HS-27A (cell line): ENCODE results near the gene DCAF7.

ENCODE experiments used
- DNase-seq: peaks from one replicate; pipeline ENCODE4 v3.0.0-alpha.2; 2012; ENCODE audit warnings: low read depth, missing footprints

DCAF7 gene

GRCh38 chr17:63629627-63630026, 79.3 kb downstream of the DCAF7 start:
- DNase-seq: no peak

DNA sequence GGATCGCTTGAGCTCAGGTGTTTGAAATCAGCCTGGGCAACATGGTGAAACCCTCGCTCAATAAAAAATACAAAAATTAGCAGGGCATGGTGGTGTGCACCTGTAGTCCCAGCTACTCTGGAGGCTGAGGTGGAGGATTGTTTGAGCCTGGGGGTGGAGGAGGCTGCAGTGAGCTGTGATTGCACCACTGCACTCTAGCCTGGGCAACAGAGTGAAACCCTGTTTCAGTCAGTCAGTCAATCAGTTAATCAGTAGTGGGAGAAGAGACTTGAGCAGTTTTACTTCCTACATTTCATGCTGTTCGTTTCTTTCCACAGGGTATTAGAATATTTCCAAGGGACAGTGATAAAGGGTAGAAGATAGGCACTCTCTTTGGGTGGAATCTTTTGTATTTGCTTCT, 80.8 kb downstream of the DCAF7 start:
- DNase-seq: no peak

DNA sequence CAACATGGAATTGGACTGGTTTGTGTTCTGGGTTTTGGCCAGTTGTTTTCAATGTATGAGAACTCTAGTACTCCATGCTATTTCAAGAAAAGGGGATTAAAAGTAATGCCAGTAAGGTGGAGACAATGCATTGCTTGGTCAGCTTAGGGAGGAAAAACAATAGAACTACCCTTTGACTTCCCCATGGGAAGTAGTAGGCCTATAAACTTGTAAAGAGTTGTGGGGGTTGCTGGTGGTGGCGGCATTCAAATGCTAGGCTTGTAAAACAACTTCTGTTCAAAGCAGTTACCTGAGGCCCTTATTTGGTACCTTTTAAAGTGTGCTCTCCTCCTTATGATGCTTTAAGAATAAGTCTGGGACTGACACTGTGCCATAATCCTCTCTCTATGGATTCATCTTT, 81.3 kb downstream of the DCAF7 start:
- no peak for DNase-seq

GRCh38 chr17:63633742-63634141, 83.5 kb downstream of the DCAF7 start:
- DNase-seq: no peak

DNA sequence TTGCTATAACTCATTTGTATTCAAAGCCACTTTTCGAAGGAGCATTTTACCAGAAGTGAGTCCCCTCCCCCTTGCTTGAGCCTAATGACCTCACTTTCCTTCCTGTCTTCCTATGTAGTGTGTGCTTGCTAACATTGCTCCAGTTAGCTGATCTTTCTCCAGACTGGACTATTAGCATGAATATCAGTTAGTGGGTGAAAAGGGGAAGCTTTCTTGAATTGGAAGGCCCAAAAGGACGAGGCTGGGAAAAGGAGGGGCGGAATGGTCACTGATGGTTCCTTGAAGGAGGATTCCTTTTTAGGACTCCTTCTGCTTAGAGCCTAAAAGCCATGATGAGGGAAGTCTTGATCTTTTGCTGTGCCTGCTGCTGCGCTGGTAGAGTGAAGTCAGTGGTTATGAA, 83.9 kb downstream of the DCAF7 start:
- DNase-seq: no peak

DNA sequence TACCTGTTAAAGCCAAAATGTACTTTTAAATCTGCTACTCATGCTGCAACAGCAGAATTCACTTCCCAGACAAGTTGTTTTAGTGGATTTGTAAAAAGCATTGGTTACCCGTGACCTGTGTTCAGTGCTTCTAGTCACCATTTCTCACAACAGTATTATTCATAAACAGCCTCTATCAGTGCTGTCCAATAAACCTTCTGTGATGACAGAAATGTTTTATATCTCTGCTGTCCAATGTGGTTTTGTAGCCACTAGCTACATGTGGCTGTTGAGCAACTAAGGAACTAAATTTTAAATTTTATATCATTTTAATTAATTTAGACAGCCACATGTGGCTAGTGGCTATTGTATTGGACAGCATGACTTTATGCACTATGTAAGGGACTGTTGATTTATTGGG, 84.5 kb downstream of the DCAF7 start:
- no peak for DNase-seq

- no peak for DNase-seq
Observed at GRCh38 chr17:63635290-63635689, 85.0 kb downstream of the DCAF7 start.

GRCh38 chr17:63635787-63636186, 85.5 kb downstream of the DCAF7 start:
- no peak for DNase-seq

DNA sequence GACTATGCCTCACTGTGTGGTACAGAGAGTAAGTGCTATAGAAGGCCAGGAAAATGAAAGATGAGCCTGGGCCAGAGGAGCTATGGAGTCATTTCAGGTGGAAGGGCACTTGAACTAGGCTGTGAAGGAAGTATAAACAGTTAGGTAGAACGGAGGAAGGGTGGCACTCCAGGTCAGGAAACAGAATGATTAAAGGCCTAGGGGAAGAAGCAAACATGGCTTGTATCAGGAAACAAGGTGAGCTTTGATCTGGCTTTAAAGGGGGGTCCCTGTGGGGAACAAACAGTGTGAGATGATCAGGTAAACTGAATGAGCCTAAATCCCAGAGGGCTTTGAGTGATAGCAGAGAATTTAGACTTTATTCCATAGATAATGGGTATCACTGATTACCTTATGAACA, 88.8 kb downstream of the DCAF7 start:
- no peak for DNase-seq

GRCh38 chr17:63640038-63640437, 89.8 kb downstream of the DCAF7 start:
- no peak for DNase-seq

DNA sequence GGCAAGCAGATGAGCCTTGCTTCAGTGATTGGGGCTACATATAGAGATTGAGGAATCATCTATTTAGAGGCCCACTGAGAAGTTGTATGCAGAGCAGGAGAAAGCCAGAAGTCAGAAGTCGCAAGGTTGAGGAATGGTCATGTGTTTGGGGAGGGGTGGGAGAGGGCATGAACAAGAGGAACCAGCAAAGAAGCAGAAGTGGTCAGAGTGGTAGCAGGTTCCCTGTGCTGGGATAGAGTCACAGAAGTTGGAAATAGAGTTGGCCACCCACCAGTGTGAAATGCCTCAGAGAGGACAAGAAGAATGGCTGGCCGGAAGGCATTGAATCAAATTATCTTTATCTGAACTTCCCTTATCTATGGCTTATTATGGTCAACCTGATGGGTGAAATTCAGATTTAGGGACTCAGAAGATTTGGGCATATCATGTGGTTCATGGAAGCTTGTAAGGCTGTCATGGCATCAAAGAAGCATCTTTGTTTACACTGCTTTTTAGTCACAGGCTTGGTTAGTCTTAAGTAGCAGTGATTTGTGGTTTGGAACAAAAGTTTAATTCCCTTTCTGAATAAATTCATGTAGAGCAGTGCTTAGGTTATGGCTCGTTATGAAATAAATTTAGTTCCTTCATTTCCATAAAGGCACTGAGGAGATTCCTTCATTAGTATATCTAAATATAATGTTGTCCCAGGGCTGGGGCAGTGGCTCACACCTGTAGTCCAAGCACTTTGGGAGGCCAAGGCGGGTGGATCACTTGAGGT, 91.6 kb downstream of the DCAF7 start:
- DNase-seq: no peak
